Heart right ventricle (tissue), 16 donors: ENCODE results near the gene DCBLD2. TPM values are rescaled to one million over a fixed set of nuclear protein-coding genes. Genes with fewer than 3 reads are reported as not detected.

Experiments used
- ATAC-seq, 8 donors: fragments of 200-7000 bp; cut with Tn5 transposase; one replicate each; pipeline ENCODE4 v1.9.1; 2020; ENCODE audit warnings: mild to moderate bottlenecking in 8 of 8, moderate library complexity in 8 of 8, moderate number of reproducible peaks in 1 of 8
- DNase-seq, 2 donors: peaks; one replicate each; pipeline ENCODE4 v3.0.0-alpha.2; 2020
- H3K27ac ChIP-seq, 10 donors: fragments of 200-600 bp; sonication (generic) in 2 of 10; one replicate each; pipeline versions ENCODE4 v1.5.0 to v1.8.0; 2020 to 2022; ENCODE audit warnings: mild to moderate bottlenecking in 3 of 10
- H3K27me3 ChIP-seq, 7 donors: fragments of 200-600 bp; one replicate each; pipeline ENCODE4 v1.8.0; 2021 to 2022; ENCODE audit warnings: mild to moderate bottlenecking in 2 of 7
- H3K36me3 ChIP-seq, 9 donors: fragments of 200-600 bp; sonication (generic) in 1 of 9; one replicate each; pipeline versions ENCODE4 v1.5.0 to v1.8.0; 2020 to 2022; ENCODE audit warnings: mild to moderate bottlenecking in 2 of 9
- H3K4me1 ChIP-seq, 9 donors: fragments of 200-600 bp; sonication (generic) in 1 of 9; one replicate each; pipeline versions ENCODE4 v1.5.0 to v1.8.0; 2020 to 2022; ENCODE audit warnings: mild to moderate bottlenecking in 4 of 9
- H3K4me3 ChIP-seq, 10 donors: fragments of 200-600 bp; sonication (generic) in 2 of 10; one replicate each; pipeline versions ENCODE4 v1.5.0 to v1.8.0; 2020 to 2022; ENCODE audit warnings: mild to moderate bottlenecking in 7 of 10, moderate library complexity in 2 of 10
- H3K9me3 ChIP-seq, 11 donors: fragments of 200-600 bp in 10 of 11; sonication (generic) in 2 of 11; one replicate each; pipeline versions ENCODE4 v1.5.0 to v1.8.0; 2013 to 2022; ENCODE audit warnings: mild to moderate bottlenecking in 2 of 11, control low read depth in 1 of 11, moderate library complexity in 1 of 11
- WGBS, 2 donors: extraction: QIAGEN DNeasy Blood & Tissue Kit; methylation state at CpG; one replicate each; pipeline ENCODE4 v1.1.7; 2013; ENCODE audit warnings: inconsistent platforms in 1 of 2; 5-methylcytosine and 5-hydroxymethylcytosine counted together
- intact Hi-C, 10 donors: fragments of 100-400 bp; cut with DNase I; formaldehyde crosslinking; loops; one replicate each; pipeline versions ENCODE4 v1.11.1 to v1.14.2; 2022
- polyA plus RNA-seq, 2 donors: library from polyadenylated mRNA; stranded (reverse); fragments of 200-250 nt; gene quantifications; one replicate each; pipeline ENCODE4 v1.2.3, GENCODE V29; 2013
- total RNA-seq, 10 donors: library from RNA; stranded (reverse); fragmentation: NEBNext Ultra II Directional in 3 of 10; extraction: Animal tissue kit (Norgen Biotek cat#: 25700) in 3 of 10; gene quantifications; one replicate each; pipeline versions ENCODE4 v1.2.1 to v1.2.4, GENCODE V29; 2021 to 2023
- TF ChIP-seq, protein P1 (sequence below), 9 donors: fragments of 200-600 bp; sonication (generic) in 2 of 9; IDR thresholded peaks; one replicate each; pipeline versions ENCODE4 v1.5.0 to v1.8.0; 2021 to 2022; ENCODE audit warnings: antibody characterized with exemption in 9 of 9, mild to moderate bottlenecking in 5 of 9, moderate library complexity in 1 of 9
- donor health status: Arrhythmogenic right ventricular cardiomyopathy.
- donor health status: ischemic (EF 13 %, LVEDD 7.1; RV severe dilation, severe dysfunction).
- donor health status: healthy with polysubstance abuse.
- donor health status: DM: no; HTN: yes; CAD: no.
- donor health status: DM: no; HTN: no; CAD: no.
- donor health status: ischemic (EF 25% LVEDD 6.9; RV normal size, moderate dysfunction).
- donor health status: ischemic (EF 25% LVEDD 5.7; RV mildly dilated, moderate dysfunction).
- donor health status: healthy.
- donor health status: DM: yes; HTN: yes; CAD: no.
- donor health status: Ischemic cardiomyopathy.
- donor health status: ischemic (EF 35%, LVEDD 5.7; RV mildly dilated, moderate dysfunction).
- donor health status: nonischemic (EF 11% LVEDD 7.7; RV severe dilation, severe dysfunction).
- donor health status: DM: yes; HTN: yes; CAD: no.
- donor health status: PGD.
- donor health status: ischemic (EF 29% LVEDD 5.4; RV normal size, mild dysfunction).
- donor health status: nonischemic (EF 23%, LVEDD 6.1; RV moderate dilation, normal function).

The DCBLD2 gene
- total and polyA plus RNA-seq, 12 donors = 11.9 to 97.4 (median 40.5) TPM

DNA sequence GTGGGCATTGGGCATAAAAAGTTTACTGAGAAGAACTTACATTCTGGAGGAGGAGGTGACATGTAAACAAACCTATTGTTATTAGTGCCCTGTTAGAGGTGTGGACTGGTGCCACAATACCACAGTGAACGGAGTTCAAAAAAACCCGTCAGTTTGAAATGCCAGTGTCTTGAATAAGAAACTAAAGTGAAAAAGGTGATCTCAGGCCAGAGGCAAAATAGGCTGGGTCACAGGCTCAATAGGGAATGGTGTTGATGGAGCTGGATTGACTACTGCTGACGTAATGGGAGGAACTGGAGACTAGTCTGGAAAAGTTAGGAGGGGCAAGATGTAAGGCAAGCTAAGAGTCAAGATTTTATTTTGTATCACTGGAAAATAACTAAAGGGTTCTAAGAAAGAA lies 1.6 kb upstream of the DCBLD2 start:
- Histone ChIP-seq H3K27ac (peak overlapping the region in 4 of 10 donors; percentile 84 to 96 (median 94)), H3K27me3 (peaks cover 0 to 9% (median 0%) of the 10 kb centered on the region in 7 donors), H3K36me3 (no peaks in the 10 kb centered on the region), H3K9me3 (peaks cover 0 to 5% (median 0%) of the 10 kb centered on the region in 11 donors), H3K4me3 (peak overlapping the region in 4 of 10 donors; percentile 86 to 97 (median 96)), H3K4me1 (peaks cover 0 to 38% (median 22%) of the 10 kb centered on the region in 9 donors)
- 52 to 69% methylated on average over 3 of the region's 3 CpGs for WGBS, 2 donors
- TF ChIP-seq, protein P1, sequence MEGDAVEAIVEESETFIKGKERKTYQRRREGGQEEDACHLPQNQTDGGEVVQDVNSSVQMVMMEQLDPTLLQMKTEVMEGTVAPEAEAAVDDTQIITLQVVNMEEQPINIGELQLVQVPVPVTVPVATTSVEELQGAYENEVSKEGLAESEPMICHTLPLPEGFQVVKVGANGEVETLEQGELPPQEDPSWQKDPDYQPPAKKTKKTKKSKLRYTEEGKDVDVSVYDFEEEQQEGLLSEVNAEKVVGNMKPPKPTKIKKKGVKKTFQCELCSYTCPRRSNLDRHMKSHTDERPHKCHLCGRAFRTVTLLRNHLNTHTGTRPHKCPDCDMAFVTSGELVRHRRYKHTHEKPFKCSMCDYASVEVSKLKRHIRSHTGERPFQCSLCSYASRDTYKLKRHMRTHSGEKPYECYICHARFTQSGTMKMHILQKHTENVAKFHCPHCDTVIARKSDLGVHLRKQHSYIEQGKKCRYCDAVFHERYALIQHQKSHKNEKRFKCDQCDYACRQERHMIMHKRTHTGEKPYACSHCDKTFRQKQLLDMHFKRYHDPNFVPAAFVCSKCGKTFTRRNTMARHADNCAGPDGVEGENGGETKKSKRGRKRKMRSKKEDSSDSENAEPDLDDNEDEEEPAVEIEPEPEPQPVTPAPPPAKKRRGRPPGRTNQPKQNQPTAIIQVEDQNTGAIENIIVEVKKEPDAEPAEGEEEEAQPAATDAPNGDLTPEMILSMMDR (IDR thresholded peaks at IDR 0.05) = no peak
- intact Hi-C loops = loop anchor here in 5 of 10 donors (5.0 to 10.0 kb wide), 4 partner anchors 78 to 308 kb away; partner anchors contain the start of gene CPOX (in 1 of the 5)
- DNase-seq (no peak), ATAC-seq (peak in 1 of 8 donors; percentile 1)

DNA sequence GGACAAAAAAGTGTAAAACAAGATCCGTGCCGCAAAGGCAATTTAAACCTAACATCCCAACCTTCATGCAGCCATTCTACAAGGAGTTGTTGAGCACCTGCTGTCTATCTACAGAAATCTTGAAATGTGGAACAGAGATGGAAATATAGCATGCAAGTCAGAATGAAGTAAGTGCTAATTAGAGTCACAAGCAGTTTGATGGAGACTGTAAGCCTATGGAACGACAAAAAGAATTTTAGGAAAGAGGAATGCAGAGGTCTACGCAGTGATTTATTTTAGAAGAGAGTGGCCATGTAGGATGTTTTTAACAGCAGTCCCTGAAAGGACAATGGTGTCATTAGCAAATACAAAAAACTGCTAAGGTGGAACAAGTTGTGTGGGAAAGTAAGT lies 851 bp upstream of the DCBLD2 start:
- Histone ChIP-seq H3K9me3 (no peaks in the 10 kb centered on the region), H3K27ac (peak overlapping the region; percentile 66 to 96 (median 92)), H3K27me3 (peaks cover 0 to 9% (median 0%) of the 10 kb centered on the region in 7 donors), H3K4me3 (peak overlapping the region; percentile 7 to 98 (median 90)), H3K36me3 (no peaks in the 10 kb centered on the region), H3K4me1 (peaks cover 0 to 44% (median 22%) of the 10 kb centered on the region in 9 donors)
- DNase-seq (no peak), ATAC-seq (no peak)
- 17 to 23% methylated on average over 4 of the region's 4 CpGs for WGBS, 2 donors
- TF ChIP-seq, protein P1 (IDR thresholded peaks at IDR 0.05) = no peak
- intact Hi-C loops = loop anchor here in 5 of 10 donors (5.0 to 10.0 kb wide), 4 partner anchors 78 to 308 kb away; partner anchors contain the start of gene CPOX (in 1 of the 5)

DNA sequence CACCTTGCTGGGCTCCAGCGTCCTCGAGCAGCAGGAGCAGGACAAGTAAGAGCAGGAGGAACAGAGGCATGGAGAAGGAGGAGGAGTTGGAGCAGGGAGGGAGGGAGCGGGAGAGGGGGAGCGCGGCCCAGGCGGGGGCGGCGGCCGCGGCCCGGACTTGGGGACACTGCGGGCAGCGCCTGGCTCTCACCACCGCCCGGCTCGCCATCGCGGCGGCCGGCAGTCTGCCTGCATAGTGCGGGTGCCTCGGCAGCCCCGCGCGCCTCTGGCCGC lies 440 bp downstream of the DCBLD2 start:
- Histone ChIP-seq H3K27ac (peak overlapping the region; percentile 82 to 96 (median 94)), H3K4me1 (peaks cover 0 to 43% (median 22%) of the 10 kb centered on the region in 9 donors), H3K9me3 (no peaks in the 10 kb centered on the region), H3K27me3 (peaks cover 0 to 9% (median 0%) of the 10 kb centered on the region in 7 donors), H3K36me3 (no peaks in the 10 kb centered on the region), H3K4me3 (peak overlapping the region; percentile 71 to 98 (median 90))
- TF ChIP-seq, protein P1 (IDR thresholded peaks at IDR 0.05) = no peak
- intact Hi-C loops = loop anchor here in 5 of 10 donors (5.0 to 10.0 kb wide), 4 partner anchors 76 to 306 kb away; partner anchors contain the start of gene CPOX (in 1 of the 5)
- DNase-seq = peak; percentile 49 to 50
- peak; percentile 41 to 86 (median 62) for ATAC-seq
- 0 to 1% methylated on average over 21 to 26 of the region's 26 CpGs for WGBS, 2 donors

DNA sequence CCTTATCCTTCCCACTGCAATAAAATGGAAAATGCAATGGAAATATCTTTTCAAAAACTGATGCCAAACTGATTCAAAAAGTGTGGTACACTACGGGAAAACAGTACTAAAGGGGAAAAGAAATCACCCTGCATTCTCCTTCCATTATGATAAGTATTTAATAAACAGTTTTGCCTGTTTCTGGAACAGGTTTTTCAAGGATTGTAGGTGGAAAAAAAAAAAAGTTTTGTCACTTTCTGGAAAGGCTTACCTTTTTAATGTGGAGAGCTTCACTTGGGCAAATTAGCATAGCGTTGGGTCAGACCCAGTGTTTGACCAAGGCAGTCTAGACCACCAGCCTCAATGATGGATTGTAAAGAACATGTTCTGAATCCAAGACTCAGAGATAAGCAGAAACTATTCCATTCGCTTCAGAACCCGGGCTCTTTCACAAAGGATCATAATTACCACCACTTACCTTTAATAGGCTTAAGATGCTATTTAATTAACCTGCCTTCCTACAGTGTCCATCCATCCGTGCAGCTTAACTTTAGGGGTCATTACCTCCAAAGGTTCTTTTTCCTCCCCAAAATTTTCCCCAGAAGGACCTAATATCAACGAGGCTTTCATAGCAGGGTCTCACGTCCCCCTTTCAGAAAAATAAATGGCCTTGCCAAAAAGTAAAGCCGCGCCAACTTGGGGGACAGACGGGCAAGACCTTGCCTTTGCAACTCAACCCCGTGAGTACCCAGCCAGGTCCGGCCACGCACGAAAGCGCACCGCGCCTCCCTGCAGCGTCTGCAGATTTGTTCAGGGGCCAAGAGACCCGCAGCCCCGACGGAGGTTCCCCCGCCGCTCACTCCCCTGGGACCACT lies 1.0 kb downstream of the DCBLD2 start:
- 5 to 6% methylated on average over 23 of the region's 23 CpGs for WGBS, 2 donors
- peak overlapping the region in 9 of 10 donors; percentile 85 to 96 (median 94) for H3K27ac ChIP-seq
- intact Hi-C loops = loop anchor here in 5 of 10 donors (5.0 to 10.0 kb wide), 4 partner anchors 76 to 306 kb away; partner anchors contain the start of gene CPOX (in 1 of the 5)
- peaks cover 0 to 9% (median 0%) of the 10 kb centered on the region in 7 donors for H3K27me3 ChIP-seq
- peak overlapping the region; percentile 71 to 98 (median 90) for H3K4me3 ChIP-seq
- peaks cover 0 to 43% (median 22%) of the 10 kb centered on the region in 9 donors for H3K4me1 ChIP-seq
- H3K36me3 ChIP-seq = no peaks in the 10 kb centered on the region
- no peaks in the 10 kb centered on the region for H3K9me3 ChIP-seq
- TF ChIP-seq, protein P1 (IDR thresholded peaks at IDR 0.05) = no peak
- peak in 2 of 8 donors; percentile 2 for ATAC-seq
- DNase-seq = no peak
